Stimulated activated naive CD4-positive, alpha-beta T cell (primary cell): ENCODE data around the gene IL17D.
"Not testable (repeated sequence)": the region's sequence is repeated elsewhere in the genome, so short reads cannot be mapped to it uniquely, and the experiment has no call there.

Source experiments
- DNase-seq, 6 experiments: peaks; one replicate each; lab custom pipeline; 2025; lab: John Stamatoyannopoulos, UW

The IL17D gene

GRCh38 chr13:20719783-20720182 lies 16.3 kb downstream of the IL17D start:
- no peak for DNase-seq

- DNase-seq, result no peak
These were observed 17.0 kb downstream of the IL17D start for GRCh38 chr13:20720499-20720898.

- DNase-seq, result no peak
These were observed 17.6 kb downstream of the IL17D start for GRCh38 chr13:20721058-20721453.

GRCh38 chr13:20721454-20722357 lies 18.2 kb downstream of the IL17D start:
- no peak for DNase-seq

- no peak for DNase-seq
These were observed 24.4 kb downstream of the IL17D start for GRCh38 chr13:20727856-20728255.

- no peak for DNase-seq
These were observed 25.2 kb downstream of the IL17D start for GRCh38 chr13:20728579-20729311.

- DNase-seq, result no peak
These were observed 26.4 kb downstream of the IL17D start for GRCh38 chr13:20729633-20730585.

GRCh38 chr13:20738616-20739015 lies 35.1 kb downstream of the IL17D start:
- no peak for DNase-seq

GRCh38 chr13:20740021-20740420 lies 36.5 kb downstream of the IL17D start:
- DNase-seq, result no peak

- DNase-seq, result not testable (repeated sequence)
These were observed 40.4 kb downstream of the IL17D start for GRCh38 chr13:20743830-20744404.

GRCh38 chr13:20749377-20749776 lies 45.9 kb downstream of the IL17D start:
- no peak for DNase-seq

- no peak for DNase-seq
These were observed 50.5 kb downstream of the IL17D start for GRCh38 chr13:20754009-20754408.

- no peak for DNase-seq
These were observed 57.4 kb downstream of the IL17D start for GRCh38 chr13:20760872-20761271.

GRCh38 chr13:20767309-20767943 lies 63.9 kb downstream of the IL17D start:
- no peak for DNase-seq

GRCh38 chr13:20769091-20769490 lies 65.6 kb downstream of the IL17D start:
- no peak for DNase-seq

GRCh38 chr13:20769834-20770233 lies 66.3 kb downstream of the IL17D start:
- no peak for DNase-seq
